GM18909 (cell line): ENCODE results near the gene CEP164.
A peak's percentile ranks its signal among the peaks of the same experiment; 100 is the strongest.
"Not testable (repeated sequence)": the region's sequence is repeated elsewhere in the genome, so short reads cannot be mapped to it uniquely, and the experiment has no call there.

ENCODE experiments used
- ATAC-seq: cut with Tn5 transposase; IDR thresholded peaks from one replicate; pipeline ENCODE4 v1.9.1; 2021; ENCODE audit warnings: mild to moderate bottlenecking; ENCODE audit not compliant: unreplicated experiment, poor library complexity

The CEP164 gene

GRCh38 chr11:117303646-117304315, 23.9 kb upstream of the CEP164 start:
- ATAC-seq, result no peak

GRCh38 chr11:117305145-117305544, 22.5 kb upstream of the CEP164 start:
- ATAC-seq, result no peak

GRCh38 chr11:117309310-117309709, 18.3 kb upstream of the CEP164 start:
- no peak for ATAC-seq

- no peak for ATAC-seq
Measured at GRCh38 chr11:117313091-117313490, 14.6 kb upstream of the CEP164 start.

- ATAC-seq, result no peak
Measured at GRCh38 chr11:117313828-117314768, 13.6 kb upstream of the CEP164 start.

GRCh38 chr11:117314840-117315239, 12.8 kb upstream of the CEP164 start:
- no peak for ATAC-seq

- ATAC-seq, result no peak
Measured at GRCh38 chr11:117315285-117316196, 12.1 kb upstream of the CEP164 start.

GRCh38 chr11:117316197-117316961, 11.3 kb upstream of the CEP164 start, which contains the start of gene BACE1:
Gene BACE1, minus strand, starts transcription at chr11:117316256. Its CDS starts 461 bp downstream, at chr11:117315795.
- no peak for ATAC-seq

- ATAC-seq, result no peak
Measured at GRCh38 chr11:117318738-117319137, 8.9 kb upstream of the CEP164 start.

GRCh38 chr11:117319214-117319840, 8.3 kb upstream of the CEP164 start:
- ATAC-seq, result no peak

- ATAC-seq, result not testable (repeated sequence)
Measured at GRCh38 chr11:117327255-117327566, 443 bp upstream of the CEP164 start.

GRCh38 chr11:117328375-117329010, 839 bp downstream of the CEP164 start:
- peak; percentile 4 for ATAC-seq

GRCh38 chr11:117332843-117333242, 5.2 kb downstream of the CEP164 start:
- ATAC-seq, result no peak

- ATAC-seq, result no peak
Measured at GRCh38 chr11:117333917-117334316, 6.3 kb downstream of the CEP164 start.

GRCh38 chr11:117334896-117335295, 7.2 kb downstream of the CEP164 start:
- no peak for ATAC-seq

GRCh38 chr11:117335399-117335798, 7.7 kb downstream of the CEP164 start:
- ATAC-seq, result no peak

GRCh38 chr11:117337076-117337475, 9.4 kb downstream of the CEP164 start:
- ATAC-seq, result no peak

GRCh38 chr11:117345039-117345438, 17.4 kb downstream of the CEP164 start:
- ATAC-seq, result no peak

- ATAC-seq, result no peak
Measured at GRCh38 chr11:117354550-117354949, 26.9 kb downstream of the CEP164 start.
